ENCODE data around the gene CMSS1. TPM values are rescaled to one million over a fixed set of nuclear protein-coding genes. Genes with fewer than 3 reads are reported as not detected.
A peak's percentile ranks its signal among the peaks of the same experiment; 100 is the strongest.

CMSS1 gene
- total RNA-seq, 1 donor from 2014 or later: 17.3 TPM

- intact Hi-C loops (cut with DNase I): no loop called here
- no peaks in the 10 kb centered on the region for H3K27me3 ChIP-seq (ENCODE audit: low read depth)
- H3K9me3 ChIP-seq: no peaks in the 10 kb centered on the region
- TF ChIP-seq CTCF (IDR thresholded peaks at IDR 0.05): no peak
- H3K36me3 ChIP-seq: no peaks in the 10 kb centered on the region
- ATAC-seq (no peak), DNase-seq (no peak)
- peaks cover 23% of the 10 kb centered on the region for H3K4me1 ChIP-seq
- H3K27ac ChIP-seq: peak overlapping the region; percentile 57
- H3K4me3 ChIP-seq: no peak overlapping the region
Observed at GRCh38 chr3:100098784-100099070, 281.1 kb downstream of the CMSS1 start.

- DNase-seq: no peak
- no peaks in the 10 kb centered on the region for H3K27me3 ChIP-seq (ENCODE audit: low read depth)
- no peaks in the 10 kb centered on the region for H3K36me3 ChIP-seq
- H3K4me1 ChIP-seq: peaks cover 27% of the 10 kb centered on the region
- peak overlapping the region; percentile 57 for H3K27ac ChIP-seq
- no peak for TF ChIP-seq CTCF (IDR thresholded peaks at IDR 0.05)
- H3K9me3 ChIP-seq: no peaks in the 10 kb centered on the region
- H3K4me3 ChIP-seq: no peak overlapping the region
- intact Hi-C loops (cut with DNase I): no loop called here
- peak; percentile 84 to 85 for ATAC-seq
Observed at GRCh38 chr3:100099621-100100020, 282.0 kb downstream of the CMSS1 start.

- Histone ChIP-seq H3K27me3 (ENCODE audit: low read depth) (no peaks in the 10 kb centered on the region), H3K9me3 (no peaks in the 10 kb centered on the region), H3K4me1 (peaks cover 35% of the 10 kb centered on the region), H3K27ac (no peak overlapping the region), H3K4me3 (no peak overlapping the region), H3K36me3 (no peaks in the 10 kb centered on the region)
- no peak for TF ChIP-seq CTCF (IDR thresholded peaks at IDR 0.05)
- ATAC-seq (no peak), DNase-seq (no peak)
- intact Hi-C loops (cut with DNase I): no loop called here
Observed at GRCh38 chr3:100100425-100100824, 282.8 kb downstream of the CMSS1 start.

GRCh38 chr3:100102757-100103156 lies 285.1 kb downstream of the CMSS1 start:
- Histone ChIP-seq H3K27ac (no peak overlapping the region), H3K9me3 (no peaks in the 10 kb centered on the region), H3K27me3 (ENCODE audit: low read depth) (no peaks in the 10 kb centered on the region), H3K4me3 (no peak overlapping the region), H3K4me1 (peaks cover 50% of the 10 kb centered on the region), H3K36me3 (no peaks in the 10 kb centered on the region)
- no peak for DNase-seq
- intact Hi-C loops (cut with DNase I): no loop called here
- TF ChIP-seq CTCF (IDR thresholded peaks at IDR 0.05): no peak
- ATAC-seq: no peak

GRCh38 chr3:100103558-100104441 lies 286.1 kb downstream of the CMSS1 start:
- Histone ChIP-seq H3K36me3 (no peaks in the 10 kb centered on the region), H3K4me3 (no peak overlapping the region), H3K4me1 (peaks cover 47% of the 10 kb centered on the region), H3K27ac (no peak overlapping the region), H3K27me3 (ENCODE audit: low read depth) (no peaks in the 10 kb centered on the region), H3K9me3 (no peaks in the 10 kb centered on the region)
- ATAC-seq (peak; percentile 15 to 40), DNase-seq (no peak)
- intact Hi-C loops (cut with DNase I): no loop called here
- no peak for TF ChIP-seq CTCF (IDR thresholded peaks at IDR 0.05)

Measured in lower lobe of right lung (tissue), 2 donors.